ENCODE data around the gene TMEM217. TPM values are rescaled to one million over a fixed set of nuclear protein-coding genes. Genes with fewer than 3 reads are reported as not detected.

TMEM217 gene
- total RNA-seq, 2 donors from 2014 or later: 0.50 to 7.3 TPM

DNA sequence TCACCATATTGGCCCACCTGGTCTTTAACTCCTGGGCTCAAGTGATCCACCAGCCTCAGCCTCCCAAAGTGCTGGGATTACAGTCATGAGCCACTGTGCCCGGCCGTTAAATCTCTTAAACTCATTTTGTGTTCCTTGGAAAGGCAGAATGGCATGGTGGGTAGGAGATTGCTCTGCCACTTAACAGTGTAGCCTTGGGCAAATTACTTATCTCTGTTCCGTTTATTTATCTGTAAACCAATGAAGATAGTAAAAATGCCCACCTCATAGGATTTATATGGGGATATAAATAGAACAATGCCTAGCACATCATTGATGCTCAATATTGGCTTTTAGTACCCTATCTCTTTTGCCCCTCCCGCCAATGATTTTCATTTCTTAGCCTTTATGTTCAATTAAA lies 95.2 kb downstream of the TMEM217 start:
- intact Hi-C loops (cut with DNase I): no loop called here
- DNase-seq (ENCODE audit: low spot score): no peak

More for the DNA sequence above, 95.2 kb downstream of the TMEM217 start:
- no peak overlapping the region for H3K27ac ChIP-seq
- no peaks in the 10 kb centered on the region for H3K36me3 ChIP-seq
- H3K27me3 ChIP-seq (replicated peaks; ENCODE audit: insufficient read depth): no peaks in the 10 kb centered on the region
- no peaks in the 10 kb centered on the region for H3K9me3 ChIP-seq
- TF ChIP-seq CTCF (IDR thresholded peaks at IDR 0.05) (no peak), POLR2A (IDR thresholded peaks at IDR 0.05) (no peak), POLR2AphosphoS5 (IDR thresholded peaks at IDR 0.05) (no peak)
- peaks cover 4% of the 10 kb centered on the region for H3K4me1 ChIP-seq (replicated peaks)
- WGBS: 85% methylated on average over 4 of the region's 4 CpGs
- no peak overlapping the region for H3K4me3 ChIP-seq

Small RNAs within 50 kb of the gene (small RNA-seq; reads per million reads assigned to genes)
- 0 reads per million in 2 donors for gene AL096712.1

Other genes with a start within 250 kb of the TMEM217 start
- 10 to 100 TPM in 1 of 2 donors, 1 to 10 TPM in 1; 4.8 to 35.3 TPM for gene PIM1, start 88.0 kb downstream of the TMEM217 start, total RNA-seq
- gene TBC1D22B, start 372 bp downstream of the TMEM217 start, total RNA-seq: 10 to 100 TPM; 10.7 to 27.0 TPM
- gene RNF8, start 95.8 kb upstream of the TMEM217 start, total RNA-seq: 10 to 100 TPM; 12.7 to 42.4 TPM
- 100 to 1,000 TPM in 1 of 2 donors, 10 to 100 TPM in 1; 28.1 to 147 TPM for gene CMTR1, start 175.1 kb upstream of the TMEM217 start, total RNA-seq
- gene CCDC167, start 241.7 kb upstream of the TMEM217 start, total RNA-seq: 10 to 100 TPM; 46.9 to 54.6 TPM